Prostate gland (tissue), 2 donors: ENCODE results near the gene BTG3. TPM values are rescaled to one million over a fixed set of nuclear protein-coding genes. Genes with fewer than 3 reads are reported as not detected.

Source experiments
- DNase-seq: peaks from one replicate; pipeline ENCODE4 v3.0.0-alpha.2; 2019; ENCODE audit warnings: low spot score
- H3K27ac ChIP-seq, 2 donors: fragments of 200-600 bp; sonication (generic); 2 replicates each; pipeline ENCODE4 v1.5.1; 2017 to 2019
- H3K27me3 ChIP-seq: fragments of 200-600 bp; sonication (generic); replicated peaks from 2 replicates; pipeline ENCODE4 v1.5.1; 2019; ENCODE audit not compliant: insufficient read depth
- H3K36me3 ChIP-seq, 2 donors: fragments of 200-600 bp; sonication (generic); 1 replicate in 1 of 2; 2 replicates in 1 of 2; pipeline versions ENCODE4 v1.5.1 to v1.8.1; 2017 to 2019
- H3K4me1 ChIP-seq: fragments of 200-600 bp; sonication (generic); replicated peaks from 2 replicates; pipeline ENCODE4 v1.5.1; 2019
- H3K4me3 ChIP-seq, 2 donors: fragments of 200-600 bp; sonication (generic); 2 replicates each; pipeline ENCODE4 v1.5.1; 2017 to 2019
- H3K9me3 ChIP-seq: fragments of 200-600 bp; sonication (generic); 2 replicates; pipeline ENCODE4 v1.5.1; 2017
- POLR2A ChIP-seq: fragments of 450-650 bp; IDR thresholded peaks from one replicate; pipeline ENCODE4 v1.6.1; 2016; ENCODE audit warnings: antibody characterized with exemption, mild to moderate bottlenecking
- POLR2AphosphoS5 ChIP-seq: sonication (generic); formaldehyde crosslinking; IDR thresholded peaks from one replicate; pipeline ENCODE4 v1.6.1; 2017; ENCODE audit warnings: antibody characterized with exemption
- WGBS: methylation state at CpG from one replicate; pipeline ENCODE4 v1.1.5; 2018; 5-methylcytosine and 5-hydroxymethylcytosine counted together
- intact Hi-C: fragments of 100-400 bp; cut with DNase I; formaldehyde crosslinking; loops from one replicate; pipeline ENCODE4 v1.14.2; 2022
- total RNA-seq, 2 donors: library from RNA; depleted of rRNA; stranded (reverse); fragments of >200 nt; gene quantifications; one replicate each; pipeline ENCODE4 v1.1.0, GENCODE V29; 2016
- TF ChIP-seq, protein P1 (sequence below), 4 experiments: fragments of 200-600 bp in 2 of 4; fragments of 450-650 bp in 2 of 4; sonication (generic) in 2 of 4; IDR thresholded peaks; 1 replicate in 3 of 4; 2 replicates in 1 of 4; pipeline ENCODE4 v1.5.1; 2016 to 2019; ENCODE audit warnings: antibody characterized with exemption in 4 of 4, mild to moderate bottlenecking in 2 of 4, moderate library complexity in 2 of 4

Gene BTG3
- total RNA-seq, 2 donors from 2014 or later = 35.4 to 144 TPM

DNA sequence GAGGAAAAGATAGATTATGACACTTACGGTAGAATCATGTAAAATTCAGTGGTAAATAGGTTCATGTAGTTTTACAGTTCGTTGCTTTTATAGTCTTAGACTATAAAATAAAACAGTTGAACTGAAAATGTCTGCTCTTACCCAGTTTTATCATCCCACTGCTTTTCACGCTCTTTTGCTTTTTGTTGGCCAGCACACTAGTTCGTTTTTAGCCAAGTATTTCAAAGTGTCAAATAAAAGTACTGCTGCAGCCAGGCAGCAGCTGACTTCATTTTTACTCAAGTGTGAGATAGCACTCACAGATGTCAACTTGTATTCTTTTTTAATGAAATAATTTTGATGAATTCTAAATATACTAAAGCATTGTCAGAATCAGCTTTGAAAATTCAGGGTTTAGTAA lies 18.5 kb upstream of the BTG3 start:
- no peaks in the 10 kb centered on the region for H3K36me3 ChIP-seq
- H3K9me3 ChIP-seq = no peaks in the 10 kb centered on the region
- no peak overlapping the region for H3K27ac ChIP-seq
- DNase-seq = no peak
- H3K4me3 ChIP-seq = no peak overlapping the region
- 18% methylated on average over 4 of the region's 4 CpGs for WGBS
- TF ChIP-seq, protein P1, sequence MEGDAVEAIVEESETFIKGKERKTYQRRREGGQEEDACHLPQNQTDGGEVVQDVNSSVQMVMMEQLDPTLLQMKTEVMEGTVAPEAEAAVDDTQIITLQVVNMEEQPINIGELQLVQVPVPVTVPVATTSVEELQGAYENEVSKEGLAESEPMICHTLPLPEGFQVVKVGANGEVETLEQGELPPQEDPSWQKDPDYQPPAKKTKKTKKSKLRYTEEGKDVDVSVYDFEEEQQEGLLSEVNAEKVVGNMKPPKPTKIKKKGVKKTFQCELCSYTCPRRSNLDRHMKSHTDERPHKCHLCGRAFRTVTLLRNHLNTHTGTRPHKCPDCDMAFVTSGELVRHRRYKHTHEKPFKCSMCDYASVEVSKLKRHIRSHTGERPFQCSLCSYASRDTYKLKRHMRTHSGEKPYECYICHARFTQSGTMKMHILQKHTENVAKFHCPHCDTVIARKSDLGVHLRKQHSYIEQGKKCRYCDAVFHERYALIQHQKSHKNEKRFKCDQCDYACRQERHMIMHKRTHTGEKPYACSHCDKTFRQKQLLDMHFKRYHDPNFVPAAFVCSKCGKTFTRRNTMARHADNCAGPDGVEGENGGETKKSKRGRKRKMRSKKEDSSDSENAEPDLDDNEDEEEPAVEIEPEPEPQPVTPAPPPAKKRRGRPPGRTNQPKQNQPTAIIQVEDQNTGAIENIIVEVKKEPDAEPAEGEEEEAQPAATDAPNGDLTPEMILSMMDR (IDR thresholded peaks at IDR 0.05) = no peak
- TF ChIP-seq POLR2AphosphoS5 (no peak), POLR2A (no peak)
- intact Hi-C loops = no loop called here
- no peaks in the 10 kb centered on the region for H3K4me1 ChIP-seq
- H3K27me3 ChIP-seq = no peaks in the 10 kb centered on the region

DNA sequence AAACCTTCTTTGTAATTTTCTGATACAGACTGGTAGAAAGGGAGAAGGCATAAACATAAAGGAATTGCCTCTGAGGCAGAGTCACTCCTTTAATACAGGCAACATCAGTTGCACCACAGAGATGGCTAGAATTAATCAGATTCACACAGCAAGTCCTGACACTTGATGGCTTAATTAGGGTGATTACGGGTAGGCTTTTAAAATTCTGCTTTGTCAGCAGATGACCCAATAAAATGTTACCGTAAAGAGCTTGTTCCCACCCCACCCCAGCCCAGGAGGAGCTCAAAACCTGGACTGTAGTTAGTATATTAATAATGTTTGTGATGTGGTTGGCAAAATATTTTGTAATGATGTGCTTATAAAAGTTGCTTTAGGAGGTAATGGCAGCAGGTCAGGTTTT lies 9.3 kb upstream of the BTG3 start:
- DNase-seq = no peak
- H3K36me3 ChIP-seq = no peaks in the 10 kb centered on the region
- WGBS = 35% methylated on average over 2 of the region's 2 CpGs
- no peaks in the 10 kb centered on the region for H3K27me3 ChIP-seq
- no peak overlapping the region for H3K27ac ChIP-seq
- no peaks in the 10 kb centered on the region for H3K4me1 ChIP-seq
- TF ChIP-seq POLR2A (no peak), POLR2AphosphoS5 (no peak)
- TF ChIP-seq, protein P1 (IDR thresholded peaks at IDR 0.05) = no peak
- no peaks in the 10 kb centered on the region for H3K9me3 ChIP-seq
- no peak overlapping the region for H3K4me3 ChIP-seq
- intact Hi-C loops = no loop called here

DNA sequence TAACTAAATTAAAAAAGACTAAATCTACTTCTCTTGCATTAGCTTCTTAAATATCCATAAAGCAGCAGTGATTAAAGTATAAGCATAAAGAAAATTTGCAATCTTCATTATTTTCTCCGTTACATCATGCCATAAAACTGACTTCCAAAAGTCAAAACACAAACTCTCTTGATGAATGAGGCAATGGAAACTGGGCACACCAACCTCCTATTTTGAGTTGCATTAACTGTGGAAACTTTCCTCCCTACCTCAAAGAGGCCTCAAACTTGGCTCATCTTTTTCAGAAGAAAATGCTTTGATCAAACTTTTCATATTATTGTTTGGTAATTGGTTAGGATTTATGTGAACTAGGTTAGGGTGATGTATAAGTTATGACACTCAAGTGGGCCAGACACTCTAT lies 4.1 kb upstream of the BTG3 start:
- intact Hi-C loops = no loop called here
- 73% methylated on average over 1 of the region's 1 CpG for WGBS
- H3K4me1 ChIP-seq = no peaks in the 10 kb centered on the region
- no peak overlapping the region for H3K4me3 ChIP-seq
- no peaks in the 10 kb centered on the region for H3K9me3 ChIP-seq
- no peak overlapping the region for H3K27ac ChIP-seq
- TF ChIP-seq POLR2AphosphoS5 = no peak
- TF ChIP-seq, protein P1 (IDR thresholded peaks at IDR 0.05) = no peak
- TF ChIP-seq POLR2A = no peak
- no peak for DNase-seq
- H3K27me3 ChIP-seq = no peaks in the 10 kb centered on the region
- no peaks in the 10 kb centered on the region for H3K36me3 ChIP-seq

DNA sequence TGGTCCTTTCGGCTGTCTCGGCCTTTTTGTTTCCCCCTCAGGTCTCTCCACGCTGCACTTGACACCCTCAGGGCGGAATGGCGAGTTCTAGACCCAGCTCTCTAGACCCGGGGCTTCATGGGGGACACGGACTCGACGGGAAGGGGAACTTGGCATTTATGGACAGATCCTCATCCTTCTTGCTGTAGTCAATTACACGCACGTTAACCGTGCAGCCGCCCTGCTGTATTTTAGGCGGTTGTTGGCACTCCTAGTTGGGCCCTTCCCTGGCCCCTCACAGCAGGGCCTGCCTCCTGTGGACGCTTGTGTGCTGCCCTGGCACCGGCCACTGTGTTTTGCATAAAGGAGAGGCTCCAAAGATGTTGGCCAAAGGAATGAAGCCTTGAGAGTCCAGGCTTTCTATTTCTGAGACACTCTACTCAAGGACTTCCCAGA lies 558 bp upstream of the BTG3 start:
- peak; percentile 21 for DNase-seq
- Histone ChIP-seq H3K27me3 (no peaks in the 10 kb centered on the region), H3K4me1 (no peaks in the 10 kb centered on the region), H3K4me3 (peak overlapping the region; percentile 70 to 80), H3K36me3 (no peaks in the 10 kb centered on the region), H3K9me3 (no peaks in the 10 kb centered on the region), H3K27ac (peak overlapping the region; percentile 86 to 87)
- WGBS = 18% methylated on average over 16 of the region's 16 CpGs
- intact Hi-C loops = loop anchor here (5.0 kb wide), 1 partner anchor 204 kb away; the partner anchor contains the start of gene C21orf91
- no peak for TF ChIP-seq POLR2A
- TF ChIP-seq, protein P1 (IDR thresholded peaks at IDR 0.05) = no peak
- no peak for TF ChIP-seq POLR2AphosphoS5

DNA sequence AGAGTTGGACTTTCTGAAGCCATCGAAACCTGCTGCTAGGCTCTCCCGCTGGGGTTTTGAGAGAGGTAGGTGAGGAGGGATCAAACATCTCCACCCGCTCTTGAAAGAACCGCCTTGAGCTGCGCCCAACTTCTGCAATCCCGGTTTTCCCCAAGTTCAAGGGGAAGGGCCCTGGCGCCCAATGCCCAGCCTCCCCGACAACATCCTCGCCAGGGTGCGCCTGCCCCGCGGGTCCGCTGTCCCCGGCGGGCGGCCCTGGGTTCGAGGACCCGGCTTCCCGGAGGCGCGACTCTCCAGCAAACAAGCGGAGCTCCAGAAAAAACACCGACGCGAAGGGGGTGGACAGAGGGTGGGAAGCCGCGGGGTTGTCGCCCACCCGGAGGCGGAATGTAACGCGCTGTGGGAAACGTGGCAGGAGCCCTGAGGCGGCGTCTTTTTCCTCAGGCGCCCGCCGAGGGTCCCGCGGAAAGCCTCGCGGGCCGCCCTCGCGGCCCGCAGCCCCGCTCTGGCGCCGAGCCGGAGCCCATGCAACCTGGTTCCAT lies 607 bp downstream of the BTG3 start:
- H3K27ac ChIP-seq = peak overlapping the region; percentile 86 to 87
- no peaks in the 10 kb centered on the region for H3K4me1 ChIP-seq
- no peaks in the 10 kb centered on the region for H3K9me3 ChIP-seq
- WGBS = under 1% methylated on average over 28 of the region's 50 CpGs
- peak; percentile 25 for DNase-seq
- H3K27me3 ChIP-seq = no peaks in the 10 kb centered on the region
- H3K4me3 ChIP-seq = peak overlapping the region; percentile 70 to 80
- intact Hi-C loops = loop anchor here (5.0 kb wide), 1 partner anchor 205 kb away; the partner anchor contains the start of gene C21orf91
- no peaks in the 10 kb centered on the region for H3K36me3 ChIP-seq
- TF ChIP-seq POLR2AphosphoS5 = no peak
- TF ChIP-seq, protein P1 (IDR thresholded peaks at IDR 0.05) = no peak
- TF ChIP-seq POLR2A = no peak
